ENCODE data around the gene TWIST1.

GRCh38 chr7:19139706-19140327 lies 22.4 kb upstream of the TWIST1 start:
- TF ChIP-seq POLR2A (IDR thresholded peaks at IDR 0.05; ENCODE audit: low read length), result no peak
- TF ChIP-seq GATA1 (IDR thresholded peaks at IDR 0.05; ENCODE audit: low read depth, low read length), result no peak
